HG02571 (cell line): ENCODE measurements around the gene GPR108.
"Not testable (repeated sequence)": the region's sequence is repeated elsewhere in the genome, so short reads cannot be mapped to it uniquely, and the experiment has no call there.

ENCODE experiments used
- ATAC-seq: cut with Tn5 transposase; IDR thresholded peaks from one replicate; pipeline ENCODE4 v1.9.1; 2021; ENCODE audit warnings: mild to moderate bottlenecking, moderate library complexity; ENCODE audit not compliant: unreplicated experiment

Gene GPR108

GRCh38 chr19:6761053-6761676 lies 23.8 kb upstream of the GPR108 start:
- ATAC-seq, result no peak

GRCh38 chr19:6760606-6761005 lies 23.2 kb upstream of the GPR108 start:
- ATAC-seq, result no peak

GRCh38 chr19:6754653-6755463 lies 17.5 kb upstream of the GPR108 start:
- ATAC-seq, result no peak

GRCh38 chr19:6754136-6754535 lies 16.8 kb upstream of the GPR108 start:
- ATAC-seq, result no peak

GRCh38 chr19:6753178-6754031 lies 16.0 kb upstream of the GPR108 start:
- peak; percentile 71 for ATAC-seq

- no peak for ATAC-seq
Measured at GRCh38 chr19:6752256-6753177, 15.1 kb upstream of the GPR108 start.

GRCh38 chr19:6751189-6751588 lies 13.8 kb upstream of the GPR108 start:
- ATAC-seq, result no peak

- no peak for ATAC-seq
Measured at GRCh38 chr19:6750062-6750461, 12.7 kb upstream of the GPR108 start.

- ATAC-seq, result not testable (repeated sequence)
Measured at GRCh38 chr19:6748543-6748942, 11.2 kb upstream of the GPR108 start.

GRCh38 chr19:6745965-6746364 lies 8.6 kb upstream of the GPR108 start:
- ATAC-seq, result no peak

GRCh38 chr19:6744381-6745301 lies 7.3 kb upstream of the GPR108 start:
- no peak for ATAC-seq

GRCh38 chr19:6743714-6744380 lies 6.5 kb upstream of the GPR108 start:
- ATAC-seq, result no peak

- no peak for ATAC-seq
Measured at GRCh38 chr19:6743066-6743465, 5.7 kb upstream of the GPR108 start.

GRCh38 chr19:6740589-6741343 lies 3.4 kb upstream of the GPR108 start:
- ATAC-seq, result no peak

- no peak for ATAC-seq
Measured at GRCh38 chr19:6739883-6740588, 2.7 kb upstream of the GPR108 start.

- ATAC-seq, result no peak
Measured at GRCh38 chr19:6739390-6739882, 2.1 kb upstream of the GPR108 start, which contains the start of gene TRIP10. Gene TRIP10, plus strand, starts transcription at chr19:6739680. Its CDS starts 82 bp downstream, at chr19:6739762.

GRCh38 chr19:6738787-6739389 lies 1.5 kb upstream of the GPR108 start:
- no peak for ATAC-seq
